NCI-H2029 treated with DMSO at 0.1 percent for 48 hours (cell line): ENCODE results near the gene PDE6B.

Experiments used
- DNase-seq: peaks from one replicate; lab custom pipeline; 2025; lab: John Stamatoyannopoulos, UW

Gene PDE6B

DNA sequence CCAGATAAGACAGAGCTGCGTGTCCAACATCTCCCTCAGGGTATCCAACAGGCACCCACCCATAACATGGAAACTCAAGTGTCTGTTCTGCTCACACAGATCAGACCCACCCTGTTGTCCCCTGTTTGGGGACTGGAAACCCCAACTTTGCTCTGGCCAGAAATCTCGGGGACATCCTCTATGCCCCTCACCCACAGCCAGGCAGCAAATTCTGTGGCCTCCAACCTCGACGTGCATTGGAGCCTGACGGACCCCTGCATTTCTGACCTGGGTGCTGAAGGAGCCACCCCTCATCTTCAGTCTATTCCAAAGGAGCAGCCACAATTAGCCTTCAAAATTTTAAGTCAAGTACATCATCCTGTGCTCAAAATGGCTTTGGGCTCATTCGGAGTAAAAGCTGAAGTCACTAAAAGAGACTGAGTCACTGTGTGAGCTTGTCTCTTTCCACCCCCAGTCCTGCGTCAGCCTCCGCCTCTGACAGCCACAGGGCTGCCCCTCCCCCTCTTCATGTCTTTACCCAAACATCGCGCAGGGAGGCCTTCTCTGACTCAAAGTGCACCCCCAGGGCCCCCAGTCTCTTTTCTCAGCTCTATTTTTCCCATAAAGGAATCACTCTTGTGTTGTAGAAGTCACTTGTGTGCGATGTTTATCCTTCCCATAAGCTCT lies 24.4 kb upstream of the PDE6B start:
- DNase-seq: no peak

GRCh38 chr4:601612-602558 lies 23.5 kb upstream of the PDE6B start:
- no peak for DNase-seq

GRCh38 chr4:602559-602942 lies 22.8 kb upstream of the PDE6B start:
- peak; percentile 16 for DNase-seq

DNA sequence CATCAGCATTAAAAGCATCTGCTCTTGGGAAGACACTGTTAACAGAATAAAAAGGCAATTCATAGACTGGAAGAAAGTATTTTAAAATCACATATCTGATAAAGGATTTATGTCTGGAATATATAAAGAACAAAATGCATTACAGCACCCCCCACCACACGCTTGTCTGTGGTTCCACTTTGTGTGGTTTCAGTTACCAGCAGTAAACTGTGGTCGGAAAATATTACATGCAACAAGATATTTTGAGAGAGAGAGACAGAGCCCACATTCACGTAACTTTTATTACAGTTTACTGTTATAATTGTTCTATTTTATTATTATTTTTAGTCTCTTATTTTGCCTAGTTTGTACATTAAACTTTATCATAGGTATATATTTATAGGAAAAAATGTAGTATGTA lies 21.2 kb upstream of the PDE6B start:
- no peak for DNase-seq

- DNase-seq: no peak
Measured at GRCh38 chr4:605702-606425, 19.5 kb upstream of the PDE6B start.

DNA sequence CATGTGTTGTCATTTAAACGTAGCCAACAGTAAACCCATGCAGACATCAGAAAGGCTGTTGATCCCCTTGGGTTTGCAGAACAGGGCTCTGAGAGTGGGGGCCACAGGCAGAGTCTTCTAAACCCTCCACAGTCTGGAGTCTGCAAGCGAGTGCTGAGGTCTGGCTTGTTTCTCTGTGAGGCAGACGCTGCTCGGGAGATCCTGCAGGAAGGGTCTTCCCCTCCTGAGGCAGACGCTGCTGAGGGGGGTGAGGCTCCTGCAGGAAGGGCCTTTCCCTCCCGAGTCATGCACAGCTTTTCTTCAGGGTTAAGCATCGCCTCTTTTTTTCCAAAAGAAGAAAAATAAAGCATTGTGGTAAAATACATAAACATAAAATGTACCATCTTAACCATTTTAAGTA lies 17.1 kb upstream of the PDE6B start:
- no peak for DNase-seq

- DNase-seq: no peak
Measured at GRCh38 chr4:609400-610050, 15.8 kb upstream of the PDE6B start.

DNA sequence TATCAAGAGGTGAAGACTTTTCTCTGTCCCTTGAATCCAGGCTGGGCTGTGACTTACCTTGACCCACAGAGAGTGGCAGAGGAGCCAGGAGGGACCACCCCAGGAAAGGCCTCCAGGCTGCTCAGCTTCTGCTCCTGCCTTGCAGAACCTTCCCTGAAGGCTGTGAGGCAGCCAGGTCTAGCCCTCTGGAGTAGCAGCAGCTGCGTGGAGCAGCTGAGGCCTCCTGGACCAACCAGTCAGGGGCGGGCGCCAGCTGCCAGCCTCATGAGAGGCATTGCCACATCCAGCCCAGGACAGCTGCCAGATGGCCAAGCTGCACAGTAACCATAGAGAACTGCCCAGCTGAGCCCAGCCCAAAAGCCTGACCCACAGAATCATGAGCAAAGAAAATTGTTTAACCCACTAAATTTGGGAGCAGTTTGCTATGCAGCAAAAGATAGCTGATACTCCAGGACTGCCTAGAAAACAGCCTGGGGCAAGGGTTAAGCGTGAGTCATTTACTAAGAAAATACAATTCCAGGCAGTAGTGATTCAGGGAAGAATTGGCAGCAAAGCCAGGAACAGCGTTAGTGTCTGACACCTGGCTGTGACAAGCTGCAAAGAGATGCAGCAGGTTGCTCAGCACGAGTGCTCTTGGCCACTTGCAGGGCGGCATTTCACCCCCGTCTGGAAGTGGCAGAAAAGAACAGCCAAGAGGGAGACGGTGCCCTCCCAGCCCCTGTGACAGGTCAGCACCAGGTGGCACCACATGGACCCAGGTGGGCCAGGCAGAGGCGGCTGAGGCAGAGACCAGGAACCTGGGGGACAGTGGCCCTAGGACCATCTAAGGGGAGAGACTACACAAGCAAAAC lies 14.7 kb upstream of the PDE6B start:
- DNase-seq: peak; percentile 57

DNA sequence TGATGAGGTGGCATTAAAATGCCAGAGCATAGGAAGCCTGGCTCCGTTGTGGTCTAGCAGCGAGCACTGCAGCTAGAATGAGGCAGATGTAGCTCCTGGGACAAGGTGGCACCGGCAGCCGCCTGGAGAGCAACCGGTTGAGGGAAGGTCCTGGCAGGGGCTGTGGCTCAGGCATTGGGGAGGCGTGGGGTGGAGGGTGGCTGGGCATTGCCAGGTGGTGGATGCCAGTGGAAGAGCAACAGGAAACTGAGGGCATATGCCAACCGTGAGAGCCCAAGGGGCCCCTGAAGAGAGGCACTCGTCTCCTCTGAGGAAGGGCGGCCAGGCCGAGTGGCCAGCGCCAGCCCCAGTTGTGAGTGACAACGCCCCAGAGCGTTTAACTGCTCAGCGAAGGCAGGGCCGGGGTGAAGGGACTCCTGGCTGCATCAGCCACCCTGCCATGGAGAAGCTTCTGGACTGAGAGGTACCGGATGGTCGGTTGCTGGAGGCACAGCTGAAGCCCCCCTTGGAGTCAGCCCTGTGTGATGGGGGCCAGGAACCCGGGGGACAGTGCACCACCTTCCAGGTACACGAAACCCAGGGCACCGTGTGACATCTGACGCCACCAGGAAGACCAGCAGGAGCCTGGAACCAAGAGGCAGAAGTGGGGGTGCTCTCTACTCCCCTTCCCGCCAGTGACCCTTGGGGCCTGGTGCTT lies 13.2 kb upstream of the PDE6B start:
- DNase-seq: no peak

- no peak for DNase-seq
Measured at GRCh38 chr4:612749-613125, 12.6 kb upstream of the PDE6B start.

DNA sequence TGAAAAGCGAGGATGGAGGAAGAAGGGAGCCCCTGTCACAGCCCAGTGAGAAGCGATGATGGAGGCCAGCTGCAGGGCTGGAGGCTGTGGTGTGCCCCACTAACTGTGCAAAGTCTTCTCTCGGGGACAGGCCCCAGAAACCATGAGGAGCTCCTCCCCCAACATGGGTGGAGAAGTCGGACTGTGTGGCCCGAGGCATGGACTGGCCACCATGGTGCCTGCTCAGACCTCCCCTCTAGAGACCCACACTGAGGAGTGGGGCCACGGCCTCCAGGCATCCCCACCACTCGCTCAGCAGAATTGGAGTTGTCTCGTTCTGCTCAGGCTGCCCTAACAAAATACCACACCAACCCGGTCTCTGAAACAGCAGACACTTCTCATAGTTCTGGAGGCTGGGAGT lies 12.2 kb upstream of the PDE6B start:
- no peak for DNase-seq

DNA sequence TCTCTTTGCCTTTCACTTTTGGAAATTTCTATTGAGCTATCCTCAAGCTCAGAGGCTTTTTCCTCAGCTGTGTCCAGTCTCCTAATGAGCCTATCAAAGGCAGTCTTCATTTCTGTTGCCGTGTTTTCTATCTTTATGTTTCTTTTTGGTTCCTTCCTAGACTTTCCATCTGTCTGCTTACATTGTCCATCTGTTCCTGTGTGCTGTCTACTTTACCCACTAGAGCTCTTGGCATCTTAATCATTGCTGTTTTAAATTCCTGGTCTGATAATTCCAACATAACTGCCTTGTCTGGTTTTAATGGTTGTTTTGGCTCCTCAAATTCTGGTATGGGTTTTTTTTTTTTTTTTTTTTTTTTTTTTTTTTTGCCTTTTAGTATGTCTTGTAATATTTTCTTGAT lies 9.3 kb upstream of the PDE6B start:
- no peak for DNase-seq

DNA sequence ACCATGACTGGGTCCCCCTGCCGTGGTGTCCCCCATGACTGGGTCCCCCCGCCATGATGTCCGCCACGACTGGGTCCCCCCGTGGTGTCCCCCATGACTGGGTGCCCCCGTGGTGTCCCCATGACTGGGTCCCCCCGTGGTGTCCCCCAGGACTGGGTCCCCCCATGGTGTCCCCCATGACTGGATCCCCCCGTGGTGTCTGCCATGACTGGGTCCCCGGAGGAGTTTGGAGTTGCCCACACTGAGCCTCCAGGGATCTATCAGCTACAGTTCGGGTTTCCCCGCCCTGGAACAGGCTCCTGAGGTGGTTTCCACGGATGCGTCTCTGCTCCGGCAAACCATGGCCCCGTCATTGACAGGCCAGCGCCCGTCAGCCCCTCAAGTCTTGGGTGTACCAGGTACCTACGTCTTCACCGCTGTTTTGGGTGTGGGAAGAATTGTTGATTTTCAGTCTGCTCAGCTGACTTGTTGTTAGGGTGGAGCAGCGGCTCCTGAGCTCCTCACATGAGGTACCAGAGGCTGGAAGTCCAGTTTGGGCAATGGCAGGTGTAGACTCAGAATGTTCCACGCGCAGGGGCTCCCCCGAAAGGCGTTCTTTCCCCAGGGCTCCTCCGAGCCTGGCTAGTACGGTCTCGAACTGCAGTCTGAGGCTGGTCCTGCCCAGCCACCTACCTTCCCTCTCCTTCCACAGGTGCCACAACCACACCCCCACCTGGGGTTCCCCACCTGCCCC lies 8.3 kb upstream of the PDE6B start:
- no peak for DNase-seq

DNA sequence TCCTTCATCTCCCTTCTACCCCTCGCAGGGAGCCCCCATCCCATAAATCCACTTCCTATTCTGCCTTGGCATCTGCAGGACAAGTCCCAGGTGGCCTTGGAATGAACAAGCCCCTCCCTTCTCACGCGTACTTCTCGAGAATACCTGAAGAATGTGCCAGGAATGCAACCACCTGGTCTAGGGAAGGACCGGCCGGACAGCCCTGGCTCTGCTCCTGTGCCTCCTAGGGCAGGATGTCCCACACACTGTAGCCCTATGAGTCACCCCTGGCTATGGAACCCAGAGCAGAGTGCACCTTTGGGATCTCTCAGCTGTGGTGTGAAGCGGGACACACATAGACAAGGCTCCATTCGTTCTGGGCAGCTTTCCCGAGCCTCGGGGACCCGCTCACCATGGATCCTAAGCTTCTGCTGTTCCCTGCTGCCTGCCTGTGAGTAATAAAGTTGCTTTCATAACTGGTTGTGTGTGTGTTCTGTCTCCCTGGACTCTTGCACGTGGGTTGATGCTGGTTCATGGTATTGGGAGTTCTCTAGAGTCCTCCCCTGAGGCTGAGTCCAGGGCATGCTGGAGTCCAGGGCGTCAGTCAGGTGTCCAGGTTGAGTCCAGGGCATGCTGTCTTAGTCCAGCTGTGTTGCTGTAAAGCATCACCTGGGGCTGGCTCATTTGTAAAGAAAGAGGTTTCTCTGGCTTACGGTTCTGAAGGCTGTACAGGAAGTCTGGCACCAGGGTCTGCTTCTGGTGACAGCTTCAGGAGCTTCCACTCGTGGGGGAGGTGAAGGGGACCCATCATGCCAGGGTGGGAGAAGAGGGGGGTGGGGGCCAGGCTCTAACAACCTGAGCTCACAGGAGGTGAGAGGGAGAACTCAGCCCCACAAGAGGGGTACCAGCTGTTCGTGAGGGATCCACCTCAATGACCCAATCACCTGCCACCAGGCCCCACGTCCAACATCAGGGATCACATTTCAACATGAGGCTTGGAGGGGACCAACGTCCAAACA lies 7.4 kb upstream of the PDE6B start:
- no peak for DNase-seq

- no peak for DNase-seq
Measured at GRCh38 chr4:620201-620600, 5.2 kb upstream of the PDE6B start.

GRCh38 chr4:620851-621261 lies 4.5 kb upstream of the PDE6B start:
- no peak for DNase-seq

DNA sequence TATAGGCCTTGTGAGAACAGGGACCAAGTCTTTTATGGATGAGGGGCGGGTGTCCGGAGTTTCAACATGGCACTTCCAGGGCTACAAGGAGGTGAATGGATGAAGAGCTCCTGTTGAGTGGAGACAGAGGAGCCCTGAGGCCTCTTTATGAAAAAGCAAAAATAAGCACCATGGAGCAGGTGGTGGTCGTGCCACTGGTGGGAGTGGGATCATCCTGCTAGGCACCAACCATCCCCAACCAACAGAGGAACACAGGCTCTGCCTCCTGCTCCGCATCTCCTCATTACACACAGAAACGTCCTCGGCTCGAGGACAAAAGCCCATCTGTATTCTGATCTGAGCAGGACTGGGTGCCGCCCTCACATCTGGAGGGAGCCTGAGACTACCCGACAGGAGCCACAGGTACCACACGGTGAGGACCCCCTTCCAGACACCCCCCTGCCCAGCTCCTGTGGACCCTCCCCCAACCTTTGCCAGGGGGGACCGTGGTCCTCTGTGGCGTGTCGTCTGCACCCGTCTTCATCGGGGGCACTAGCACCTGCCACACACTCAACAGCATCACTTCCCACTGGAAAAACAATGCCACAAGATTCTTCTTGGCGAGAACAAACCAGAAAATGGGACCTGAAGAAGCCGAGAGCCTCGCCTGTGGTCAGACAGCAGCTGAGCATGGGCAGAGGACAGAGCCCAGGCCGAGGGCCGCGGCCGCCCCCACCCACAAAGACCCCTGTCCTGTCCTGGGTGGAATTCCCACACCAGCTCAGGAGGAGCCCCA lies 3.9 kb upstream of the PDE6B start:
- no peak for DNase-seq
